ENCODE results near the gene ZNF878. TPM values are rescaled to one million over a fixed set of nuclear protein-coding genes. Genes with fewer than 3 reads are reported as not detected.

The ZNF878 gene
- total RNA-seq, 1 experiment from 2014 or later: not detected

- DNase-seq (ENCODE audit: extremely low read depth, low read depth): no peak
Observed at GRCh38 chr19:12035220-12036172, 17.3 kb downstream of the ZNF878 start, which contains the start of gene ZNF433. Gene ZNF433 (minus strand): TSS chr19:12035679. CDS start chr19:12035539, 140 bp downstream.

DNA sequence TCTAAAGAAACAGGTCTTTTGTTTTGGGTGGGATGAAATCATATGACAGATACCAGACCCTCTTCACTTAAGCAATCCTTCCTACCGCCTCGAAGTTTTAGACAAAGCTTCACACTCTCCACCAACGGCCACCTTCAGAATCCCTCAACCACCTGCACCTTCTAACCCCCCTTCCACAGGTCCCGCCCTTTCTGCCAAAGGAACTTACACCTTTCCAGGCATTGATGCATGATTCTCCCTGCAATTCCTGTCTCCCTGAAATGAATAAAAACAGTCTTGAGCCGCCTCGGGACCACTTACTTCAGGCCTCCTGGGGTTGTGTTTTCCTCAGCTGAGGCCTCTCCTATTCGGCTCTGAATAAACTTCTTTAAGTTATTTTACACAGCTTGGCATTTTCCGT is 18.1 kb downstream of the ZNF878 start:
- no peak for DNase-seq (ENCODE audit: extremely low read depth, low read depth)

DNA sequence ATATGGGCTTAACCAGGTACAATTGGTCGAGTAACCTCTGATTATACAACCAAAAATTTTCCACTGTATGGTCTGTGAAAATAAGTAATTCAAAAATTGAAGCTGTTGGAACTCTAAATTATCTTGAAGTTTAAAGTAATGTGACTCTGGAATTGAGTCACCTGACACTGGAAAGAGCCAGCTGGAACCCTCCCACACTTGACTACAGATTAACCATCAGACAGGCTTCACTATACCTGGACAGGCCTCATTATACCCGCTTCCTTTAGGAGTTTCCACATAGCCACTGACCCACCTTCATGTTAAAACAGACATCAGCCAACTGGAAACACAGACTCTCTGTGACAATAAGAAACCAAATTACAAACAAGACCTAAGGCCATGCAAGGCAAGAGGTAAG is 18.6 kb downstream of the ZNF878 start:
- DNase-seq (ENCODE audit: extremely low read depth, low read depth): no peak

GRCh38 chr19:12015753-12016116 is 37.0 kb downstream of the ZNF878 start:
- DNase-seq (ENCODE audit: extremely low read depth, low read depth): no peak

DNA sequence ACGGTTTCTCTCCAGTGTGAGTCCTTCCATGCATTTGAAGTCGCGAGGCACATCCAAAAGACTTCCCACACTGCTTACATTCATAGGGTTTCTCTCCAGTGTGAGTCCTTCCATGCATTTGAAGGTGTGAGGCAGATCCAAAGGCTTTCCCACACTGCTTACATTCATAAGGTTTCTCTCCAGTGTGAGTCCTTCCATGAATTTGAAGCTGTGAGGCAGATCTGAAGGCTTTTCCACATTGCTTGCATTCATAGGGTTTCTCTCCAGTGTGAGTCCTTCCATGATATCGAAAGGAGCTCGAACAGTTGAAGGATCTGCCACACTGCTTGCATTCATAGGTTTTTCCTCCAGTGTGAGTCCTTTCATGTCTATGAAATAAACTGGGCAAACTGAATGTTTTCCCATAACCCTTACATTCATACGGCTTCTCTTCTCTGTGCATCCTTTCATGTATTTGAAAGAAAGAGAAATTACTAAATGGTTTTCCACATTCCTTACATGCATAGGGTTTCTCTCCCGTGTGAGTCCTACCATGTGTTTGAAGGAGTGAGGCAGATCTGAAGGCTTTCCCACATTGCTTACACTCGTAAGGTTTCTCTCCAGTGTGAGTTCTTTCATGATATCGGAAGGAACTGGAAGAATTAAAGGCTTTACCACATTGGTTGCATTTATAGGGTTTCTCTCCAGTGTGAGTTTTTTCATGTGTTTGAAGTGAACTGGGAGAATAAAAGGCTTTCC is 37.6 kb downstream of the ZNF878 start:
- no peak for DNase-seq (ENCODE audit: extremely low read depth, low read depth)

DNA sequence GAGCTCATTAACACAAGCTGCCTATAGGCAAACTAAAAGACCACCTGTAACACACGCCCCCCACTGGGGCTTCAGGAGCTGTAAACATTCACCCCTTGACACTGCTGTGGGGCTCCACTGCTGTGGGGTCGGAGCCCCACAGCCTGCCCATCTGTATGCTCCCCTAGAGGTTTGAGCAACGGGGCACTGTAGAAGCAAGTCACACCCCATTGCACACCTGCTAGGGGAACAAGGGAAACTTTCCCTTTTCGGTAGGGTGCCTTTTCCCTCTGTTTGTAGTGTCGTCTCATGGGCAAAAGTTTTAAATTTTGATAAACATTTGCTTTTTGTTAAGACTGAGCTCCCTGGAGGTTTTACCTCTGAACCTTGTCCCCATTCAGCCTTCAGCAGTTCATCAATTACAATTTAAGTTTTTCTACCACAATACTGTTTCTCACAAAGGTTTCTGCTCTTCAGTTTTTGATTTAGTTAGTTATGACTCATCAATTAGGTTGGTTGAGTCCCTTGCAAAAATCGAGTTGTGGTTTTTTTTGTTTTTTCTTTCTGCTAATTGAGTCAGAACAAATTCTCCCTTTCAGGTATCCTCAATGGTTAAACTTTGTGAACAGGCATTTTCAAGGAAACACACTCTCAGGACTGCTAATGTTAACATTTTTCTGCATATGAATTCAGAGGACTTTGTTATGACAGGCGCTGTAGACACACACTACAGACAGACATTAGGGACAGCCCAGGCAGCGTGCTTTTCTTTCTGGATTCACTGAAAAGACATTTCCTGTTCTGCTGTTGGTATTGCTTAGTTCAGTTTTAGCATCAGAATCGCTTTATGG is 52.4 kb downstream of the ZNF878 start:
- no peak for DNase-seq (ENCODE audit: extremely low read depth, low read depth)

- DNase-seq (ENCODE audit: extremely low read depth, low read depth): no peak
Observed at GRCh38 chr19:11995174-11995573, 57.6 kb downstream of the ZNF878 start.

Small RNA genes within 50 kb of the gene (small RNA-seq; reads per million reads assigned to genes)
- 0 reads per million in 2 experiments for gene RF00019
- gene RNA5SP464: 0 reads per million in 2 experiments
- 0 to 0.02 reads per million in 2 experiments for gene RNA5SP465
- 0 reads per million in 2 experiments for gene RNA5SP466

Other genes with a start within 250 kb of the ZNF878 start
- 0.20 and 0.45 TPM in 2 replicates for gene ZNF440, start 238.7 kb downstream of the ZNF878 start, total RNA-seq (2014; rRNA removed; shearing (Covaris generic))
- not detected in 2 replicates for gene ZNF439, start 204.2 kb downstream of the ZNF878 start, total RNA-seq (2014; rRNA removed; shearing (Covaris generic))
- not detected in 2 replicates for gene ZNF69, start 165.2 kb downstream of the ZNF878 start, total RNA-seq (2014; rRNA removed; shearing (Covaris generic))
- gene ZNF700, start 127.9 kb downstream of the ZNF878 start, total RNA-seq (2014; rRNA removed; shearing (Covaris generic)): 0.12 and 0.26 TPM in 2 replicates
- not detected in 2 replicates for gene ZNF763, start 87.9 kb downstream of the ZNF878 start, total RNA-seq (2014; rRNA removed; shearing (Covaris generic))
- not detected in 2 replicates for gene ZNF433, start 17.3 kb downstream of the ZNF878 start, total RNA-seq (2014; rRNA removed; shearing (Covaris generic))
- gene ZNF844, start 11.8 kb upstream of the ZNF878 start, total RNA-seq (2014; rRNA removed; shearing (Covaris generic)): not detected in 2 replicates
- 0.75 and 1.7 TPM in 2 replicates for gene ZNF20, start 87.4 kb upstream of the ZNF878 start, total RNA-seq (2014; rRNA removed; shearing (Covaris generic))
- gene ZNF625, start 103.8 kb upstream of the ZNF878 start, total RNA-seq (2014; rRNA removed; shearing (Covaris generic)): not detected in 2 replicates
- 3.7 and 3.9 TPM in 2 replicates for gene ZNF136, start 110.1 kb upstream of the ZNF878 start, total RNA-seq (2014; rRNA removed; shearing (Covaris generic))
- 0.17 and 0.32 TPM in 2 replicates for gene ZNF44, start 241.9 kb upstream of the ZNF878 start, total RNA-seq (2014; rRNA removed; shearing (Covaris generic))